Measurements from ENCODE around the gene SIPA1.

DNA sequence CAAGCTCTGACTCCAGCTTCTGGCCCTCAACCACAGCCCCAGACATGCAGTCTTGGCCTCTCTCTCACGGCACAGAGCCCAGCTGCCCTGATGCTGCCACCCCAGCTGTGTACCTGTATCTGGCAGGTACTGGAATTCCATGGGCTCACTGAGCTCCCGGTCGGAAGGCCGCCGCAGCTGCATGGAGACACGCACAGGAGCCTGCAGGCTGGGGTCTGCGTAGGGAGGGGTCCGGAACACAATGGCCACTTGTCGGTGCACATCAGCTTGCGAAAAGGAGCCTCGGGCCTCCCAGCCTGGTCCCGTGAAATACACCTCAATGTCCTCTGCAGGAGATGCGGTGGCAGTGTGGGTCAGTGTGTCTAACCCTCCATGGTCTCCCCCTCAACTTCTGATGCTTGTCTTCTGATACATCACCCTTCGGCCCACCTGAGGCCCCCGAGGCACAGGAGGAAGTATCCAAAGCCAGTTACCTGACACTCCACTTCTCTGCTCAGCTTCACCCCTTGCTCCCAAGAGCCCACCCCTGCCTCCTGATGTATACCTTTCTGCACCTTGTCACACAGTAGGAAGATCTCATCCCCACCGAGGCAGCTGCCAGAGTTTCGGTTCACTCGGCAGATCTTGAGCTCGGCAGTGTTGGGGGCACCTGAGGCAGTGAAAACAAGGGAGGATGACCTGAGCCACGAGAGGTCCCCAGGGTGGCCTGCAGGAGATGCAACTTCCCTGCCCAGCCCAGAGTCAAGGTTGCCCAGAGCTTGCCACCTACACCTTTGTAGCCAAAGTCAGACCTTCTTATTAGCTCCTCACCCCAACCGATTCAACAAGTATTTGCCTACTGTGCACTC lies 20.5 kb downstream of the SIPA1 start:
- TF ChIP-seq POLR2AphosphoS5 (IDR thresholded peaks at IDR 0.05; ENCODE audit: low read depth, low read length) (no peak), TAF1 (IDR thresholded peaks at IDR 0.05; ENCODE audit: borderline replicate concordance, low read depth, low read length) (no peak)

All from GM12892 (cell line).